Measurements from ENCODE around the gene BANF1. TPM values are rescaled to one million over a fixed set of nuclear protein-coding genes. Genes with fewer than 3 reads are reported as not detected.

BANF1 gene
- total RNA-seq, 1 donor from 2014 or later: 67.3 TPM

Other genes starting within 250 kb of the BANF1 start
- gene AP5B1, start 221.5 kb upstream of the BANF1 start, total RNA-seq: 13.4 TPM
- gene OVOL1, start 215.4 kb upstream of the BANF1 start, total RNA-seq: 0.23 TPM
- not detected for gene SNX32, start 168.5 kb upstream of the BANF1 start, total RNA-seq
- 240 TPM for gene CFL1, start 144.3 kb upstream of the BANF1 start, total RNA-seq
- 14.3 TPM for gene MUS81, start 142.1 kb upstream of the BANF1 start, total RNA-seq
- gene EFEMP2, start 129.7 kb upstream of the BANF1 start, total RNA-seq: 6.0 TPM
- 0.63 TPM for gene CTSW, start 122.7 kb upstream of the BANF1 start, total RNA-seq
- gene FIBP, start 114.0 kb upstream of the BANF1 start, total RNA-seq: 20.3 TPM
- gene CCDC85B, start 111.8 kb upstream of the BANF1 start, total RNA-seq: 7.9 TPM
- 0.53 TPM for gene FOSL1, start 102.1 kb upstream of the BANF1 start, total RNA-seq
- 13.6 TPM for gene C11orf68, start 83.4 kb upstream of the BANF1 start, total RNA-seq
- gene DRAP1, start 83.1 kb upstream of the BANF1 start, total RNA-seq: 31.0 TPM
- gene TSGA10IP, start 57.0 kb upstream of the BANF1 start, total RNA-seq: not detected
- 14.6 TPM for gene SART1, start 40.8 kb upstream of the BANF1 start, total RNA-seq
- gene EIF1AD, start 346 bp upstream of the BANF1 start, total RNA-seq: 12.7 TPM
- not detected for gene CST6, start 9.5 kb downstream of the BANF1 start, total RNA-seq
- not detected for gene CATSPER1, start 24.0 kb downstream of the BANF1 start, total RNA-seq
- not detected for gene GAL3ST3, start 46.7 kb downstream of the BANF1 start, total RNA-seq
- 79.6 TPM for gene SF3B2, start 49.9 kb downstream of the BANF1 start, total RNA-seq
- 5.8 TPM for gene PACS1, start 67.8 kb downstream of the BANF1 start, total RNA-seq